Glutamatergic neuron (in vitro differentiated cells): Measurements from ENCODE around the gene RFX2. TPM values are rescaled to one million over a fixed set of nuclear protein-coding genes. Genes with fewer than 3 reads are reported as not detected.

Source experiments
- DNase-seq: peaks from one replicate; pipeline ENCODE4 v3.0.0; 2022
- H3K27ac Mint-ChIP-seq: one replicate; pipeline ENCODE4 v1.8.0; 2020; ENCODE audit warnings: mild to moderate bottlenecking, mixed read lengths, inconsistent platforms; ENCODE audit not compliant: unreplicated experiment
- H3K27me3 Mint-ChIP-seq: one replicate; pipeline ENCODE4 v1.8.0; 2020; ENCODE audit warnings: mild to moderate bottlenecking, moderate library complexity, mixed read lengths, inconsistent platforms; ENCODE audit not compliant: unreplicated experiment
- H3K36me3 Mint-ChIP-seq: one replicate; pipeline ENCODE4 v1.8.0; 2020; ENCODE audit warnings: mild to moderate bottlenecking, mixed read lengths, inconsistent platforms; ENCODE audit not compliant: unreplicated experiment
- H3K4me1 Mint-ChIP-seq: one replicate; pipeline ENCODE4 v1.8.0; 2020; ENCODE audit warnings: mild to moderate bottlenecking, low read depth, mixed read lengths, inconsistent platforms; ENCODE audit not compliant: unreplicated experiment
- H3K4me3 Mint-ChIP-seq: one replicate; pipeline ENCODE4 v1.8.0; 2020; ENCODE audit warnings: mild to moderate bottlenecking, mixed read lengths, inconsistent platforms; ENCODE audit not compliant: unreplicated experiment
- H3K9me3 Mint-ChIP-seq: one replicate; pipeline ENCODE4 v1.8.0; 2020; ENCODE audit warnings: mild to moderate bottlenecking, moderate library complexity, mixed read lengths, inconsistent platforms; ENCODE audit not compliant: unreplicated experiment
- CTCF ChIP-seq: fragments of 200-600 bp; sonication (generic); IDR thresholded peaks from one replicate; pipeline ENCODE4 v1.5.0; 2021; ENCODE audit not compliant: partially characterized antibody, unreplicated experiment
- total RNA-seq: library from RNA; stranded (reverse); fragmentation: NEBNext Ultra II Directional; extraction: Animal tissue kit (Norgen Biotek cat#: 25700); gene quantifications from one replicate; pipeline ENCODE4 v1.2.1, GENCODE V29; 2021; ENCODE audit not compliant: unreplicated experiment

The RFX2 gene
- total RNA-seq, 1 donor from 2014 or later: 4.3 TPM

- H3K9me3 Mint-ChIP-seq: no peaks in the 10 kb centered on the region
- H3K36me3 Mint-ChIP-seq: no peaks in the 10 kb centered on the region
- peaks cover 9% of the 10 kb centered on the region for H3K4me1 Mint-ChIP-seq
- H3K27me3 Mint-ChIP-seq: peaks cover 5% of the 10 kb centered on the region
- no peak overlapping the region for H3K4me3 Mint-ChIP-seq
- DNase-seq: peak; percentile 60
- TF ChIP-seq CTCF: no peak
- no peak overlapping the region for H3K27ac Mint-ChIP-seq
These were observed 116.5 kb downstream of the RFX2 start for GRCh38 chr19:5993648-5994358.

- Mint-ChIP-seq H3K4me3 (no peak overlapping the region), H3K27me3 (peaks cover 7% of the 10 kb centered on the region), H3K27ac (no peak overlapping the region), H3K4me1 (peaks cover 9% of the 10 kb centered on the region), H3K36me3 (no peaks in the 10 kb centered on the region), H3K9me3 (no peaks in the 10 kb centered on the region)
- TF ChIP-seq CTCF: no peak
- DNase-seq: no peak
These were observed 117.1 kb downstream of the RFX2 start for GRCh38 chr19:5993201-5993600.

- H3K36me3 Mint-ChIP-seq: no peaks in the 10 kb centered on the region
- no peak for TF ChIP-seq CTCF
- H3K4me1 Mint-ChIP-seq: peaks cover 9% of the 10 kb centered on the region
- DNase-seq: no peak
- no peaks in the 10 kb centered on the region for H3K9me3 Mint-ChIP-seq
- H3K27me3 Mint-ChIP-seq: peaks cover 7% of the 10 kb centered on the region
- H3K4me3 Mint-ChIP-seq: no peak overlapping the region
- H3K27ac Mint-ChIP-seq: no peak overlapping the region
These were observed 117.5 kb downstream of the RFX2 start for GRCh38 chr19:5992756-5993155.

GRCh38 chr19:5991244-5991838 lies 119.0 kb downstream of the RFX2 start:
- Mint-ChIP-seq H3K9me3 (no peaks in the 10 kb centered on the region), H3K36me3 (no peaks in the 10 kb centered on the region), H3K4me1 (peaks cover 9% of the 10 kb centered on the region), H3K4me3 (no peak overlapping the region), H3K27me3 (peaks cover 10% of the 10 kb centered on the region), H3K27ac (no peak overlapping the region)
- TF ChIP-seq CTCF: no peak
- no peak for DNase-seq

GRCh38 chr19:5990289-5990797 lies 120.0 kb downstream of the RFX2 start:
- Mint-ChIP-seq H3K27me3 (peaks cover 10% of the 10 kb centered on the region), H3K36me3 (no peaks in the 10 kb centered on the region), H3K9me3 (no peaks in the 10 kb centered on the region), H3K4me1 (peaks cover 9% of the 10 kb centered on the region), H3K27ac (no peak overlapping the region), H3K4me3 (no peak overlapping the region)
- DNase-seq: no peak
- no peak for TF ChIP-seq CTCF
